Measurements from ENCODE around the gene ADSL. TPM values are rescaled to one million over a fixed set of nuclear protein-coding genes. Genes with fewer than 3 reads are reported as not detected.

ADSL gene
- total RNA-seq, 6 experiments from 2014 or later, result 15.1 to 47.6 (median 24.9) TPM

DNA sequence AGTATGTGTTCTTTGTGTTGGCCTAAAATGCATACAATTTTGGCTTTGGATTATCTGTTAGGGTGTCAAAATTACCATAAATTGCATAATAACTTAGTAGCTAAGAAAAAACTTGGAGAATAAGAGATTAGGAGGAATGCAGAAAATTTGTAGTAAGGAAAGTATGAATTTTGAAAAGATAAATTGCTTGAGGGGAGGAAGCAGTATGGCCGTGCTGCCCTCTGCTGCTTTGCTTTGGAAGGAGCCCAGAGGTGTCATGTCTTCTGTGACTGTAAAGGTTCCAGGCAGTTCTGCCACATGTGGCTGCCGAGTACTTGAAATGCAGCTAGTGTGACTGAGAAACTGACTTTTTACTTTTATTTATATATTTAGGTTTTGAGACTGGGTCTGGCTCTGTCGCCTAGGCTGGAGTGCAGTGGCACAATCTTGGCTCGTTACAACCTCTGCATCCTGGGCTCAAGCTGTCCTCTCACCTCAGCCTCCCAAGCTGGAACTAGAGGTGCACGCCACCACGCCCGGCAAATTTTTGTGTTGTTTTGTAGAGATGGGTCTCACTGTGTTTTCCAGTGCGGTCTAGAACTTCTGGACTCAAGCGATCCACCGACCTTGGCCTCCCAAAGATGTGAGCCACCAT, 1.8 kb downstream of the ADSL start:
- DNase-seq (peak in 1 of 3 donors; percentile 43), ATAC-seq (peak; percentile 31 to 38 (median 38))
- Histone ChIP-seq H3K27me3 (no peaks in the 10 kb centered on the region), H3K36me3 (peaks cover 0 to 33% (median 12%) of the 10 kb centered on the region in 4 donors), H3K9me3 (no peaks in the 10 kb centered on the region), H3K4me3 (peak overlapping the region in 1 of 3 donors; percentile 84), H3K4me1 (peaks cover 0 to 18% (median 4%) of the 10 kb centered on the region in 4 donors), H3K27ac (peak overlapping the region in 1 of 3 donors; percentile 75)
- WGBS (ENCODE audit: insufficient coverage, low coverage, low lambda C conversion rate, missing lambda C conversion rate), result 55% methylated on average over 8 of the region's 10 CpGs
- intact Hi-C loops (cut with DNase I), result no loop called here
- no peak for TF ChIP-seq POLR2A (IDR thresholded peaks at IDR 0.05)
- peak; percentile 44 to 83 (median 73) for TF ChIP-seq CTCF (IDR thresholded peaks at IDR 0.05)

DNA sequence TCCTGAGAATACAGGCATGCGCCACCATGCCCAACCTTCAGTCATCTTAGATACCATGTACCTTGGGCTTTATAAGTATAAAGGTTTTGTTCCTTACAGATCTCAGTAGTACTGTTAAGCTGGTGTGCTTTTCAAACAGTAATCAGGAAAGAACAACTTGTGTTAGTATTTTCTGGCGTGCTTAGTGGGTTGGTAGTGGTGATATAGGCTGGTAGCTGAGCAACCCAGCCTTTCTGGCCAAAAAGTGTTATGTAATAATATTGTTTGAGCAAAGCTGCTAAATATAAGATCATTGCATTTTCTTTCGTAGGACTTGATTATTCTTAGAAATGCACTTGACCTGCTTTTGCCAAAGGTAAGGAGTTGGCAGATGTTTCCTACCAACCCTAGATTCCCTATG, 6.5 kb downstream of the ADSL start:
- H3K36me3 ChIP-seq, result peaks cover 0 to 67% (median 25%) of the 10 kb centered on the region in 4 donors
- no peak for TF ChIP-seq CTCF (IDR thresholded peaks at IDR 0.05)
- 78% methylated on average over 3 of the region's 3 CpGs for WGBS (ENCODE audit: insufficient coverage, low coverage, low lambda C conversion rate, missing lambda C conversion rate)
- H3K4me3 ChIP-seq, result no peak overlapping the region
- H3K4me1 ChIP-seq, result peaks cover 0 to 6% (median under 1%) of the 10 kb centered on the region in 4 donors
- ATAC-seq (no peak), DNase-seq (no peak)
- no peak overlapping the region for H3K27ac ChIP-seq
- intact Hi-C loops (cut with DNase I), result no loop called here
- H3K9me3 ChIP-seq, result no peaks in the 10 kb centered on the region
- H3K27me3 ChIP-seq, result no peaks in the 10 kb centered on the region

DNA sequence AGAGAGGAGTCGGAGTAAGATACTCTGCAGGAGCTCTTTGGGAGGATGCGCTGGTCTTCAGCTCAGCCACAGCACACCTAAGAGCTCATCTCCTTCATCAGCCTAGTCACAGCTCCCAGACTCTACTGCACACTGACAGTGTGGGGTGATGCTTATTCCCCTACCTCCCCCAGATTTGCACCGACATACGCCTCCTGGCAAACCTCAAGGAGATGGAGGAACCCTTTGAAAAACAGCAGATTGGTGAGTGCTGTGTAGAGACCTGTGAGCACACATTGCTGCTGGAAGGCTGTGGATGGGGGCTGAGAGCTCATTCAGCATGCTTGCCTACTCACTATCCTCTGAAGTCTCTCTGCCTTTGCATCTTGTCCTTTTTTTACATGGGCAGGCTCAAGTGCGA, 14.8 kb downstream of the ADSL start:
- no peaks in the 10 kb centered on the region for H3K4me1 ChIP-seq

GRCh38 chr22:40363059-40363458, 16.8 kb downstream of the ADSL start:
- no peaks in the 10 kb centered on the region for H3K9me3 ChIP-seq
- H3K4me3 ChIP-seq, result no peak overlapping the region
- peaks cover 19 to 94% (median 57%) of the 10 kb centered on the region in 4 donors for H3K36me3 ChIP-seq
- 100% methylated on average over 2 of the region's 3 CpGs for WGBS (ENCODE audit: insufficient coverage, low coverage, low lambda C conversion rate, missing lambda C conversion rate)
- ATAC-seq, result no peak
- TF ChIP-seq POLR2A (IDR thresholded peaks at IDR 0.05) (no peak), CTCF (IDR thresholded peaks at IDR 0.05) (no peak)
- no peaks in the 10 kb centered on the region for H3K4me1 ChIP-seq
- no peak for DNase-seq
- intact Hi-C loops (cut with DNase I), result no loop called here
- H3K27ac ChIP-seq, result no peak overlapping the region
- H3K27me3 ChIP-seq, result no peaks in the 10 kb centered on the region

More for the DNA sequence above, 14.8 kb downstream of the ADSL start:
- Histone ChIP-seq H3K27me3 (no peaks in the 10 kb centered on the region), H3K9me3 (no peaks in the 10 kb centered on the region), H3K27ac (no peak overlapping the region), H3K4me3 (no peak overlapping the region), H3K36me3 (peaks cover 19 to 99% (median 59%) of the 10 kb centered on the region in 4 donors)
- DNase-seq (no peak), ATAC-seq (no peak)
- TF ChIP-seq POLR2A (IDR thresholded peaks at IDR 0.05) (no peak), CTCF (IDR thresholded peaks at IDR 0.05) (no peak)
- 100% methylated on average over 5 of the region's 5 CpGs for WGBS (ENCODE audit: insufficient coverage, low coverage, low lambda C conversion rate, missing lambda C conversion rate)
- intact Hi-C loops (cut with DNase I), result no loop called here

Measured in right lobe of liver (tissue), 6 donors.